CD14-positive monocyte (primary cell): ENCODE data around the gene LRP1-AS. TPM values are rescaled to one million over a fixed set of nuclear protein-coding genes. Genes with fewer than 3 reads are reported as not detected.

Source experiments
- DNase-seq, 3 donors: peaks; one replicate each; pipeline ENCODE4 v3.0.0-alpha.2; 2011 to 2022
- H2AFZ ChIP-seq: 2 replicates; pipeline ENCODE4 v1.6.0; 2012; ENCODE audit warnings: mild to moderate bottlenecking, low read depth, low read length, inconsistent platforms; ENCODE audit not compliant: insufficient read depth, poor library complexity, severe bottlenecking
- H3K27ac ChIP-seq, 2 donors: 1 replicate in 1 of 2; 2 replicates in 1 of 2; pipeline ENCODE4 v1.5.1; 2012 to 2013; ENCODE audit warnings: low read length in 2 of 2, control low read depth in 1 of 2, inconsistent platforms in 1 of 2, low read depth in 1 of 2, mild to moderate bottlenecking in 1 of 2
- H3K27me3 ChIP-seq, 2 donors: one replicate each; pipeline versions ENCODE4 v1.6.0 to v1.6.1; 2011 to 2013; ENCODE audit warnings: low read length in 2 of 2; ENCODE audit not compliant: control insufficient read depth in 2 of 2, insufficient read depth in 2 of 2
- H3K36me3 ChIP-seq, 2 donors: replicated peaks in 1 of 2; 1 replicate in 1 of 2; 2 replicates in 1 of 2; pipeline versions ENCODE4 v1.5.1 to v1.6.1; 2012 to 2013; ENCODE audit warnings: low read length in 2 of 2, control low read depth in 1 of 2, inconsistent platforms in 1 of 2, mild to moderate bottlenecking in 1 of 2; ENCODE audit not compliant: insufficient read depth in 2 of 2, control insufficient read depth in 1 of 2
- H3K4me1 ChIP-seq, 2 donors: 1 replicate in 1 of 2; 2 replicates in 1 of 2; pipeline versions ENCODE4 v1.5.1 to v1.6.1; 2012 to 2013; ENCODE audit warnings: low read length in 2 of 2, control low read depth in 1 of 2, inconsistent platforms in 1 of 2, mild to moderate bottlenecking in 1 of 2, moderate library complexity in 1 of 2; ENCODE audit not compliant: insufficient read depth in 2 of 2, control insufficient read depth in 1 of 2
- H3K4me2 ChIP-seq: replicated peaks from 2 replicates; pipeline ENCODE3; 2012; ENCODE audit warnings: low read length, moderate library complexity, mild to moderate bottlenecking; ENCODE audit not compliant: poor library complexity, severe bottlenecking; ENCODE audit errors: extremely low read depth
- H3K4me3 ChIP-seq, 3 experiments: fragments of 200-600 bp in 1 of 3; sonication (generic) in 1 of 3; replicated peaks in 1 of 3; 1 replicate in 2 of 3; 2 replicates in 1 of 3; pipeline ENCODE4 v1.5.1; 2011 to 2013; ENCODE audit warnings: low read length in 3 of 3, mild to moderate bottlenecking in 3 of 3, control low read depth in 2 of 3, low read depth in 2 of 3, inconsistent platforms in 1 of 3, moderate library complexity in 1 of 3
- H3K79me2 ChIP-seq: 2 replicates; pipeline ENCODE4 v1.6.0; 2012; ENCODE audit warnings: mild to moderate bottlenecking, control low read depth, inconsistent platforms, low read length, moderate library complexity; ENCODE audit not compliant: insufficient read depth
- H3K9ac ChIP-seq: 2 replicates; pipeline ENCODE4 v1.6.0; 2017; ENCODE audit warnings: low read length, mild to moderate bottlenecking; ENCODE audit not compliant: insufficient read depth, poor library complexity, severe bottlenecking
- H3K9me3 ChIP-seq, 2 donors: replicated peaks in 1 of 2; 1 replicate in 1 of 2; 2 replicates in 1 of 2; pipeline versions ENCODE4 v1.5.1 to v1.6.1; 2012 to 2013; ENCODE audit warnings: low read length in 2 of 2, control low read depth in 1 of 2; ENCODE audit not compliant: control insufficient read depth in 1 of 2, insufficient read depth in 1 of 2
- H4K20me1 ChIP-seq: 2 replicates; pipeline ENCODE4 v1.6.0; 2012; ENCODE audit warnings: mild to moderate bottlenecking, low read length, control low read depth, moderate library complexity; ENCODE audit not compliant: insufficient read depth
- H3K27ac Mint-ChIP-seq, 7 donors: one replicate each; pipeline ENCODE4 v1.8.0; 2020; ENCODE audit warnings: mild to moderate bottlenecking in 7 of 7, mixed read lengths in 7 of 7, moderate library complexity in 6 of 7, inconsistent platforms in 2 of 7
- H3K27me3 Mint-ChIP-seq, 3 donors: one replicate each; pipeline ENCODE4 v1.8.0; 2021 to 2022; ENCODE audit warnings: low read depth in 3 of 3, mild to moderate bottlenecking in 3 of 3, mixed read lengths in 3 of 3, moderate library complexity in 3 of 3, inconsistent platforms in 1 of 3
- H3K36me3 Mint-ChIP-seq, 2 donors: one replicate each; pipeline ENCODE4 v1.8.0; 2020; ENCODE audit warnings: mixed read lengths in 2 of 2, inconsistent platforms in 1 of 2, mild to moderate bottlenecking in 1 of 2
- H3K4me1 Mint-ChIP-seq: one replicate; pipeline ENCODE4 v1.8.0; 2020; ENCODE audit warnings: mild to moderate bottlenecking, mixed read lengths
- H3K4me3 Mint-ChIP-seq, 2 donors: one replicate each; pipeline ENCODE4 v1.8.0; 2020; ENCODE audit warnings: mild to moderate bottlenecking in 2 of 2, mixed read lengths in 2 of 2, moderate library complexity in 1 of 2
- H3K9me3 Mint-ChIP-seq, 7 donors: one replicate each; pipeline ENCODE4 v1.8.0; 2020 to 2022; ENCODE audit warnings: mixed read lengths in 7 of 7, mild to moderate bottlenecking in 6 of 7, moderate library complexity in 6 of 7, inconsistent platforms in 2 of 7
- WGBS: methylation state at CpG from one replicate; pipeline ENCODE4 v1.1.5; 2013; ENCODE audit warnings: missing lambda C conversion rate; ENCODE audit not compliant: insufficient coverage; 5-methylcytosine and 5-hydroxymethylcytosine counted together
- intact Hi-C, 2 donors: fragments of 100-400 bp; cut with micrococcal nuclease; formaldehyde crosslinking; loops; one replicate each; pipeline versions ENCODE4 v1.15.0 to v1.15.1; 2023
- polyA plus RNA-seq, 3 donors: library from polyadenylated mRNA; depleted of rRNA in 1 of 3; unstranded in 2 of 3; stranded (reverse) in 1 of 3; fragments of 300-500 nt in 2 of 3; fragments of >200 nt in 1 of 3; fragmentation: Illumina TruSeq in 2 of 3; gene quantifications; 1 replicate in 2 of 3; 2 replicates in 1 of 3; pipeline ENCODE4 v1.2.3, GENCODE V29; 2012 to 2021
- TF ChIP-seq, protein P1 (sequence below): fragments of 200-600 bp; IDR thresholded peaks from one replicate; pipeline ENCODE4 v1.8.0; 2022; ENCODE audit warnings: antibody characterized with exemption, mild to moderate bottlenecking

Gene LRP1-AS
- polyA plus RNA-seq, 3 donors, result 0.35 to 1.5 TPM; not detected in 1

DNA sequence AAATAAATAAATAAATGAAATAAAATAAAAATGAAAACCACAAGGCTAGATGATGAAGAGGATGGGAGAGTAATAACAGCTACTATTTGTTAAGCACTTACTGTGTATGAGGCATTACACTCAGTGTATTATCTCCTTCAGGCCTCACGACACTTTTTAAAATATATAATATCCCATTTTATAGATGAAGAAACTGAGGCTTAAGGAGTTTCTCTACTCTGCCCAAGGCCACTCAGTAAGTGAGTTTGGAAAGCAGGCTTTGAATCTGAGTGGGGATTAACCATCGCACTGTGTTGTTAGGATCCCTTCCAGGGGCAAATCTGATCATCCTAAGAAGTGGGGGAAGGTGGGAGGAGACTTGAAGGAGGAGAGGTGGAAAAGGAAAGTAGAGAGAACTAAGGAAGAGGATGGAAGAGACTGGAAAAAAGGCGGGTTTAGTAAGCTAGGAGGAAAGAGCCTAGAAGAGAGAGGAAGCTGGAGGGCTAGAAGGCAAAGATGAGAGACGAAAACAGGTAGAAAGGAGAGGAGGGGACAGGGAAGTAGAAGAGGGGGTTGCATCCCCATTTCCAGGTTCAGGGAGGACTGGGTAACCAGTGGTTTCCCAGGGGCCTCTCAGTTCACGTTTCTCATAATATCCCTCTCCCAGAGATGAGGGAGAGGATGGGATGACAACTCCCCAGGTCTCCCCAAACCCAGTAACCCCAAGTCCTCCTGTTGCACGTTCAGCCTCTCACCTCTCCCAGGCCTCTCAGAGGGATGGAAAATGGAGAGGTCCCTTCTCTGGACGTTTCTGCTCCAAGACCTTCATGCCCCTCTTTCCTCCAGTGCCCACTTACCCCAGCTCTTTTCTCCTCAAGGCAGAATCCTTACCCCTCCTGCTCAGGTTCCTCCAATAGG lies 38.0 kb downstream of the LRP1-AS start:
- Mint-ChIP-seq H3K36me3 (peaks cover 37 to 44% of the 10 kb centered on the region in 2 donors), H3K27me3 (peaks cover 0 to 5% (median 0%) of the 10 kb centered on the region in 3 donors), H3K27ac (peak overlapping the region; percentile 95 to 100 (median 99)), H3K4me3 (peak overlapping the region; percentile 98 to 99), H3K4me1 (peaks cover 65% of the 10 kb centered on the region), H3K9me3 (no peaks in the 10 kb centered on the region)
- H3K4me1 ChIP-seq, result peaks cover 39 to 72% of the 10 kb centered on the region in 2 donors
- peaks cover 40 to 43% of the 10 kb centered on the region in 2 donors for H3K36me3 ChIP-seq
- peak overlapping the region; percentile 69 to 100 (median 75) for H3K4me3 ChIP-seq
- no peak overlapping the region for H2AFZ ChIP-seq
- 73% methylated on average over 3 of the region's 7 CpGs for WGBS
- TF ChIP-seq, protein P1, sequence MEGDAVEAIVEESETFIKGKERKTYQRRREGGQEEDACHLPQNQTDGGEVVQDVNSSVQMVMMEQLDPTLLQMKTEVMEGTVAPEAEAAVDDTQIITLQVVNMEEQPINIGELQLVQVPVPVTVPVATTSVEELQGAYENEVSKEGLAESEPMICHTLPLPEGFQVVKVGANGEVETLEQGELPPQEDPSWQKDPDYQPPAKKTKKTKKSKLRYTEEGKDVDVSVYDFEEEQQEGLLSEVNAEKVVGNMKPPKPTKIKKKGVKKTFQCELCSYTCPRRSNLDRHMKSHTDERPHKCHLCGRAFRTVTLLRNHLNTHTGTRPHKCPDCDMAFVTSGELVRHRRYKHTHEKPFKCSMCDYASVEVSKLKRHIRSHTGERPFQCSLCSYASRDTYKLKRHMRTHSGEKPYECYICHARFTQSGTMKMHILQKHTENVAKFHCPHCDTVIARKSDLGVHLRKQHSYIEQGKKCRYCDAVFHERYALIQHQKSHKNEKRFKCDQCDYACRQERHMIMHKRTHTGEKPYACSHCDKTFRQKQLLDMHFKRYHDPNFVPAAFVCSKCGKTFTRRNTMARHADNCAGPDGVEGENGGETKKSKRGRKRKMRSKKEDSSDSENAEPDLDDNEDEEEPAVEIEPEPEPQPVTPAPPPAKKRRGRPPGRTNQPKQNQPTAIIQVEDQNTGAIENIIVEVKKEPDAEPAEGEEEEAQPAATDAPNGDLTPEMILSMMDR, result no peak
- peak overlapping the region; percentile 100 for H3K27ac ChIP-seq
- H3K79me2 ChIP-seq, result peaks cover 63% of the 10 kb centered on the region
- peak overlapping the region; percentile 95 for H3K4me2 ChIP-seq
- no peaks in the 10 kb centered on the region for H3K27me3 ChIP-seq
- intact Hi-C loops, result loop anchor here (5.0 kb wide), 2 partner anchors 32 to 37 kb away; partner anchors contain the start of gene NEMP1 (in 1 of the 2)
- no peak for DNase-seq
- H3K9ac ChIP-seq, result peak overlapping the region; percentile 97
- H4K20me1 ChIP-seq, result peaks cover 59% of the 10 kb centered on the region
- H3K9me3 ChIP-seq, result no peaks in the 10 kb centered on the region

DNA sequence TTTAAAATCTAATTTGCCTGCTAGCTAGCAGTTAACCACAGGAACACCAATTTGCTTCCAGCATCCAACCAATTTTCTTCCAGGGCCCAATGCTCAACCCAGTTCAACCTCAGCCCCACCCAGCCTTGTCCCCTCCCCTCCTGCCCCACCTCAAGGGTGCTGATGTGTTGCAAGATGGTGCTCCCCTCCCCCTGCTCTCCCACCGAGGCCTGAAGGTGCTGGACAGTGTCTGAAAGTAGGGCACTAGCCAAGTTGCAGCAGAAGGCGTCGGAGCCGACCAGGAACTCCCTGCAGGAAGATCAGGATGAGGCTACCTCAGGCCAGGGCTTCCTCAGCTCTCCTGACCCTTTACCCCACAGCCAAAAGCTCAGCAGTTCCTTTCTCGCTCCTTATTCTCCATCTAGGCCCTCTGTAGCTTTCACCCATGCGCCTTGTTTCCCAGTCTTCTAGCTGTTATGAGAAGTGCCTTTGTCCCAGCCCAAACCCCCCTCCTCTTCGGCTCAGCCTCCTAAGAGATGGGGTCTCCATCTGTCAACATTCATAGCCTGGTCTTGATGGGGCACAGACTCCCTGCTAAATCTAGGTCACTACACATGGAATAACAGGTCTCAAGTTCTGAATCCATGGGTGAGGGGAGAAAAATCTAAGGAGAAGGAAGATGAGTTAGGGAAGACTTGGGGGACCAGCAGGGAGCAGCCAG lies 39.8 kb downstream of the LRP1-AS start:
- Histone ChIP-seq H3K27ac (peak overlapping the region in 1 of 2 donors; percentile 59), H3K79me2 (peaks cover 63% of the 10 kb centered on the region), H3K9me3 (no peaks in the 10 kb centered on the region), H3K4me3 (no peak overlapping the region), H2AFZ (no peak overlapping the region), H3K4me2 (no peak overlapping the region), H3K4me1 (peaks cover 37 to 74% of the 10 kb centered on the region in 2 donors), H3K9ac (no peak overlapping the region), H4K20me1 (peaks cover 77% of the 10 kb centered on the region), H3K36me3 (peaks cover 46 to 59% of the 10 kb centered on the region in 2 donors), H3K27me3 (no peaks in the 10 kb centered on the region)
- peaks cover 0 to 5% (median 0%) of the 10 kb centered on the region in 3 donors for H3K27me3 Mint-ChIP-seq
- H3K9me3 Mint-ChIP-seq, result peaks cover 0 to 2% (median 0%) of the 10 kb centered on the region in 7 donors
- peaks cover 45 to 61% of the 10 kb centered on the region in 2 donors for H3K36me3 Mint-ChIP-seq
- peak overlapping the region in 4 of 7 donors; percentile 17 to 79 (median 44) for H3K27ac Mint-ChIP-seq
- peaks cover 63% of the 10 kb centered on the region for H3K4me1 Mint-ChIP-seq
- DNase-seq, result no peak
- H3K4me3 Mint-ChIP-seq, result no peak overlapping the region
- intact Hi-C loops, result no loop called here
- 88% methylated on average over 7 of the region's 7 CpGs for WGBS
- TF ChIP-seq, protein P1, result no peak
